GM23248 (cell line): ENCODE results near the gene MEF2B.

Experiments used
- EZH2 ChIP-seq: fragments of 200-600 bp; sonication (generic); IDR thresholded peaks from 2 replicates; pipeline ENCODE4 v1.6.1; 2018; ENCODE audit warnings: antibody characterized with exemption, mild to moderate bottlenecking; ENCODE audit not compliant: insufficient read depth, poor library complexity, severe bottlenecking
- EZH2phosphoT487 ChIP-seq: fragments of 200-600 bp; sonication (generic); IDR thresholded peaks from 2 replicates; pipeline ENCODE4 v1.6.1; 2018; ENCODE audit warnings: antibody characterized with exemption, moderate library complexity, mild to moderate bottlenecking, low read depth; ENCODE audit not compliant: insufficient read depth

DNA sequence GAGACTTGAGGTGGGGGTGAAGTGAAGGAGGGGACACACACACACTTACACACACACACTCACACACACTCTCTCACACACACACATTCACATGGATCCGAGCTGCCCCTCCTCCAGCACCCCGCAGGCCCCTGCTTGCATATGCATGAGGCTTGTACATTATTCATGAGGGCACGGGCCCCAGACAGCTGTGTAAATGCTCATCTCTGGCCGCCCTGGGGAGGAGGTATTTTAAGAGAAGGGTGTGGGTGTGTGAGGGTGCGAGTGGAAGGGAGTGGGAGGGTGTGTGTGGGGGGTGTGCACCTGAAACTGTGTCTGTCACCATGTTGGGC lies 44.1 kb upstream of the MEF2B start:
- TF ChIP-seq EZH2phosphoT487: no peak
- TF ChIP-seq EZH2: no peak
